K562 (cell line): Measurements from ENCODE around the gene RHAG. TPM values are rescaled to one million over a fixed set of nuclear protein-coding genes. Genes with fewer than 3 reads are reported as not detected.

ENCODE experiments used
- EWSR1 ChIP-seq: fragments of 450-650 bp; IDR thresholded peaks from 2 replicates; pipeline ENCODE4 v1.6.1; 2018; ENCODE audit warnings: borderline replicate concordance, mild to moderate bottlenecking, low read depth, moderate library complexity; ENCODE audit not compliant: partially characterized antibody
- GATAD2B ChIP-seq: fragments of 450-650 bp; IDR thresholded peaks from 2 replicates; pipeline ENCODE4 v1.6.1; 2017; ENCODE audit warnings: mild to moderate bottlenecking, borderline replicate concordance
- ILK ChIP-seq: fragments of 450-650 bp; IDR thresholded peaks from 2 replicates; pipeline ENCODE4 v1.6.1; 2016; ENCODE audit warnings: missing genetic modification characterization, low read depth, mild to moderate bottlenecking, missing compliant biosample characterization, moderate library complexity, borderline replicate concordance
- MAX ChIP-seq: sonication (generic); formaldehyde crosslinking; IDR thresholded peaks from 2 replicates; pipeline ENCODE4 v1.9.0; 2022; ENCODE audit warnings: mild to moderate bottlenecking, missing genetic modification reagents
- MTA3 ChIP-seq: fragments of 450-650 bp; formaldehyde crosslinking; IDR thresholded peaks from 2 replicates; pipeline ENCODE4 v1.6.1; 2017; ENCODE audit warnings: mild to moderate bottlenecking, borderline replicate concordance
- MTF1 ChIP-seq: fragments of 250-450 bp; sonication (Bioruptor Pico); IDR thresholded peaks from 2 replicates; pipeline ENCODE4 v1.9.0; 2021; ENCODE audit warnings: moderate library complexity, mild to moderate bottlenecking, inconsistent platforms, borderline replicate concordance
- NFIX ChIP-seq: fragments of 250-450 bp; sonication (Bioruptor Pico); IDR thresholded peaks from 2 replicates; pipeline ENCODE4 v1.4.0; 2020; ENCODE audit warnings: low read depth, mild to moderate bottlenecking, moderate library complexity
- NR1H2 ChIP-seq: sonication (generic); formaldehyde crosslinking; IDR thresholded peaks from 2 replicates; pipeline ENCODE4 v1.4.0; 2020; ENCODE audit warnings: mild to moderate bottlenecking, missing genetic modification reagents
- NR2F6 ChIP-seq: fragments of 450-650 bp; formaldehyde crosslinking; IDR thresholded peaks from 2 replicates; pipeline ENCODE4 v1.4.0; 2020; ENCODE audit warnings: mild to moderate bottlenecking
- NR3C1 ChIP-seq: sonication (generic); formaldehyde crosslinking; IDR thresholded peaks from 2 replicates; pipeline ENCODE4 v1.8.1; 2022; ENCODE audit warnings: missing genetic modification reagents
- PATZ1 ChIP-seq: fragments of 250-450 bp; sonication (Bioruptor Pico); IDR thresholded peaks from 2 replicates; pipeline ENCODE4 v1.5.0; 2020; ENCODE audit warnings: mild to moderate bottlenecking, borderline replicate concordance
- POLR2AphosphoS2 ChIP-seq: IDR thresholded peaks from 2 replicates; pipeline ENCODE4 v1.6.1; 2012; ENCODE audit warnings: low read length, improper control_type of control experiment
- POLR2G ChIP-seq: fragments of 200-400 bp; formaldehyde crosslinking; IDR thresholded peaks from 2 replicates; pipeline ENCODE4 v1.6.1; 2017; ENCODE audit warnings: low read depth, mild to moderate bottlenecking, antibody characterized with exemption, low read length, moderate library complexity
- RCOR1 ChIP-seq, 2 experiments: IDR thresholded peaks; 2 replicates each; pipeline ENCODE4 v1.6.1; 2012; ENCODE audit warnings: low read depth in 2 of 2, low read length in 2 of 2, borderline replicate concordance in 1 of 2, improper control_type of control experiment in 1 of 2
- SIN3A ChIP-seq, 2 experiments: fragments of 150-350 bp in 1 of 2; IDR thresholded peaks; 2 replicates each; pipeline ENCODE4 v1.6.1; 2011 to 2016; ENCODE audit warnings: borderline replicate concordance in 2 of 2, low read depth in 2 of 2, low read length in 2 of 2, mild to moderate bottlenecking in 2 of 2, moderate library complexity in 2 of 2; ENCODE audit not compliant: control insufficient read depth in 1 of 2
- SNIP1 ChIP-seq: fragments of 450-650 bp; IDR thresholded peaks from 2 replicates; pipeline ENCODE4 v1.7.1; 2017; ENCODE audit warnings: low read depth, mild to moderate bottlenecking
- TAF15 ChIP-seq: fragments of 200-400 bp; formaldehyde crosslinking; IDR thresholded peaks from 2 replicates; pipeline ENCODE4 v1.6.1; 2017; ENCODE audit warnings: mild to moderate bottlenecking, low read depth, low read length, moderate library complexity
- TCF7L2 ChIP-seq: fragments of 150-350 bp; IDR thresholded peaks from 2 replicates; pipeline ENCODE4 v1.6.1; 2016; ENCODE audit warnings: low read depth, mild to moderate bottlenecking, low read length, moderate library complexity
- TGIF2 ChIP-seq: sonication (generic); formaldehyde crosslinking; IDR thresholded peaks from 2 replicates; pipeline ENCODE4 v1.8.1; 2022; ENCODE audit warnings: mild to moderate bottlenecking, missing genetic modification reagents, moderate library complexity
- ZBTB26 ChIP-seq: fragments of 450-650 bp; formaldehyde crosslinking; IDR thresholded peaks from 2 replicates; pipeline ENCODE4 v1.4.0; 2022; ENCODE audit warnings: missing genetic modification characterization
- ZNF232 ChIP-seq: sonication (generic); formaldehyde crosslinking; IDR thresholded peaks from 2 replicates; pipeline ENCODE4 v1.8.0; 2022; ENCODE audit warnings: mild to moderate bottlenecking, missing genetic modification reagents
- ZNF239 ChIP-seq: fragments of 250-450 bp; sonication (Bioruptor Pico); IDR thresholded peaks from 2 replicates; pipeline ENCODE4 v1.4.0; 2020; ENCODE audit warnings: mild to moderate bottlenecking
- ZNF24 ChIP-seq: fragments of 450-650 bp; IDR thresholded peaks from 2 replicates; pipeline ENCODE4 v1.6.1; 2016
- ZNF274 ChIP-seq: IDR thresholded peaks from 2 replicates; pipeline ENCODE4 v1.6.1; 2011; ENCODE audit warnings: low read depth, mild to moderate bottlenecking, low read length, moderate library complexity, borderline replicate concordance
- ZNF311 ChIP-seq: fragments of 250-450 bp; sonication (Bioruptor Pico); IDR thresholded peaks from 2 replicates; pipeline ENCODE4 v1.4.0; 2020; ENCODE audit warnings: mild to moderate bottlenecking, moderate library complexity
- ZNF696 ChIP-seq: fragments of 250-450 bp; sonication (Bioruptor Pico); conservative IDR thresholded peaks from 2 replicates; pipeline ENCODE4 v1.4.0; 2020; ENCODE audit warnings: mild to moderate bottlenecking, moderate library complexity
- ZNF780A ChIP-seq: fragments of 250-450 bp; sonication (Bioruptor Pico); IDR thresholded peaks from 2 replicates; pipeline ENCODE4 v1.5.0; 2021; ENCODE audit warnings: mild to moderate bottlenecking
- polyA plus RNA-seq, 8 experiments: library from polyadenylated mRNA; depleted of rRNA in 4 of 8; stranded (reverse) in 5 of 8; unstranded in 3 of 8; fragments of >200 nt; fragmentation: Nextera tagmentation in 2 of 8; fragmentation: Illumina TruSeq in 1 of 8; extraction: Ambion mirVana in 2 of 8; extraction: Trizol in 1 of 8; gene quantifications; 2 replicates each; pipeline versions ENCODE4 v1.2.1 to v1.2.3, GENCODE V29; 2011 to 2014; ENCODE audit warnings: inconsistent platforms in 1 of 8, missing spikeins in 1 of 8
- total RNA-seq, 7 experiments: library from RNA; depleted of rRNA in 6 of 7; stranded (reverse); fragments of >200 nt in 6 of 7; fragmentation: Illumina TruSeq in 2 of 7; extraction: Trizol in 2 of 7; gene quantifications; 2 replicates each; pipeline versions ENCODE4 v1.2.1 to v1.2.3, GENCODE V29; 2011 to 2021; ENCODE audit warnings: low replicate concordance in 1 of 7

The RHAG gene
- total and polyA plus RNA-seq, 9 of the 15 experiments (the other 6 are each of a cell fraction or from before 2014, with no cell fraction given) = 290 to 1,202 (median 505) TPM

- peak; percentile 63 to 74; a peak in 1 of 4 replicates for TF ChIP-seq SIN3A (IDR thresholded peaks at IDR 0.05; ENCODE audit: borderline replicate concordance in 2 of 2, control insufficient read depth in 1 of 2, low read depth in 2 of 2, low read length in 2 of 2)
- TF ChIP-seq NR1H2 (CRISPR knock-in tag) = no peak
- no peak for TF ChIP-seq ZNF232
- TF ChIP-seq NR3C1 (CRISPR knock-in tag) = no peak
- no peak for TF ChIP-seq TAF15
- no peak; the same call in 1 of the 2 replicates for TF ChIP-seq MAX (CRISPR knock-in tag)
- no peak for TF ChIP-seq ZNF239 (CRISPR knock-in tag)
- TF ChIP-seq TCF7L2 = no peak
- TF ChIP-seq SNIP1 = no peak
- no peak for TF ChIP-seq GATAD2B
- no peak for TF ChIP-seq NR2F6 (CRISPR knock-in tag)
- no peak for TF ChIP-seq ZNF311 (CRISPR knock-in tag)
- TF ChIP-seq ILK (tag) = no peak
- peak; percentile 94; the same call in 1 of the 2 replicates for TF ChIP-seq POLR2AphosphoS2
- TF ChIP-seq ZBTB26 = no peak
- TF ChIP-seq TGIF2 (CRISPR knock-in tag) = no peak
- TF ChIP-seq POLR2G = peak; percentile 69
- TF ChIP-seq MTA3 = peak; percentile 88
- TF ChIP-seq ZNF274 = no peak
- TF ChIP-seq ZNF696 (CRISPR knock-in tag) = no peak
- no peak for TF ChIP-seq MTF1
- TF ChIP-seq NFIX = no peak
- TF ChIP-seq ZNF780A (CRISPR knock-in tag) = no peak
- 0 out of 2 replicates have a peak, but pooled peaks have one; percentile 66 for TF ChIP-seq ZNF24
- TF ChIP-seq EWSR1 = no peak
- peak in 1 of 2 experiments; percentile 87; a peak in 3 of 4 replicates for TF ChIP-seq RCOR1 (IDR thresholded peaks at IDR 0.05; ENCODE audit: borderline replicate concordance in 1 of 2, low read depth in 2 of 2, low read length in 2 of 2)
- TF ChIP-seq PATZ1 (CRISPR knock-in tag) = no peak
Measured at GRCh38 chr6:49636713-49637349, at the start of gene RHAG (continued).
